Activated CD8-positive, alpha-beta memory T cell treated with anti-CD3 and anti-CD28 coated beads for 1 hour (primary cell): Measurements from ENCODE around the gene CFAP61.

Source experiments
- DNase-seq, 2 donors: peaks; one replicate each; pipeline ENCODE4 v3.0.0-alpha.2; 2020; ENCODE audit warnings: low read depth in 1 of 2; ENCODE audit errors: extremely low read depth in 1 of 2

CFAP61 gene

DNA sequence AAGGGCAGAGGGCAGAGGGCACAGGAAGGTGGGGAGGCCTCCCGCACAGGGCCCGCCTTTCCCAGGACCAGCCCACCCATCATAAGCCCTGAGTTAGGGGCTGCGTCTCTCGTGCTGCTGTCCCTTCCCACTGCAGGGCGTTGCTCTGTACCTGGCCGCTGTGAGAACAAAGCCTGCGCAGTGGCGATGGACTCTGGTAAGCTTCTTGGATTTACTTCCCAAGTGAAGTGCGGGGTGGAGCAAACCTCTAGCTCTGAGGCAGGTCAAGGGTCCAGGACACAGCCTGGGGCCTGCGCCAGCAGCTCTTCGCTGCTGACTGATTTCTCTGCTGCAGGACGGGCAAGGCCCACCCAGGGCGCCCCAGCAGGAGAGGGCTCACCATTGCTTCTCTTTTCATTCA is 339.4 kb downstream of the CFAP61 start:
- DNase-seq, result no peak

GRCh38 chr20:20393207-20394120 is 341.1 kb downstream of the CFAP61 start:
- no peak for DNase-seq

GRCh38 chr20:20395087-20395486 is 342.8 kb downstream of the CFAP61 start:
- DNase-seq, result no peak

- DNase-seq, result no peak
Measured at GRCh38 chr20:20395903-20396568, 343.7 kb downstream of the CFAP61 start.

GRCh38 chr20:20396794-20397193 is 344.5 kb downstream of the CFAP61 start:
- DNase-seq, result no peak

GRCh38 chr20:20398123-20398522 is 345.8 kb downstream of the CFAP61 start:
- no peak for DNase-seq

DNA sequence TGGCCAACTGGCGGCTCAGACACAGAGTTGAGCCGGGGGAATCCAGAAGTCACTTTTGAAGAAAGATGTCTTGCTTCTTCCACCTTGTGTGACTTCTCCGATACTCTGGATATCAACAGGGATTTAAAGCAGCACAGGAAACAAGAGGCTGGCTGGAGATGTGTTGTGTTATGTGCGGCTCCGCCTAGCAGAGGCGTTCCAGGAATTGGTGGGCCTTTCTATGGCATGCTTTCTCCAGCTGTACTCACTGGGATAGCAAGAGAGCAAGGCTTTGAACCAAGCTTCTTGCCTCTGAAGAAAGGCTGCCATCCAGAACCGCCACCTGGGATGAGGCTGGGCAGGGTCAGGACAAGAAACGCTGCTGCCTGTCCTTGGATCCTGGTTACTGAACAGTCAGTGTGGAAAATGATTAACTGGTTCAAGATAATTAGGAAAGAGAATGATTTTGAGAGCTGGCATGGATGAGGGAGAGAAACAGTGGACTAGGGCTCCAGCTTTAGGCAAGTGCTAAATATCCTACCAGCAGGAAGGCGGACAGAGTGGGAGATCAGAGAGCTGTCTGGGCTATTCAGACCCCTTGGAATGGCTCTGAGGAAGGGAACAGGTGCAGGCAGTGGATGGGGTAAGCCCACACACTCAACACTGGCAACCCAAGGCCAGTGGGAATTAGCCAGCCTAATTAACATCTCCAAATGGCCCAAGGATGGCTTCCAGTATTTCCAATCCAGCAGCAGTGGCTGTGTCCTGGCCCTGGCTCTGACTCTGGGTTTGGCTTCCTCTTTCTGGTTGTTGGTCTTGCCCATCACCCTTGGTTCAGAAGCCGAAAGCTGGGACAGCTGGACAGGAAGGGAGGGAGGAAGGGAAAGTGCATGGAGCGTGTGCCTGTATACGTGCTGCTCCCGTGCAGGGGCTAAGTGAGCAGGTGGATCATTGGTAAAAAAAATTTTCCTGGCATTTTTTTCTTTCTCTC is 347.5 kb downstream of the CFAP61 start:
- DNase-seq, result no peak

DNA sequence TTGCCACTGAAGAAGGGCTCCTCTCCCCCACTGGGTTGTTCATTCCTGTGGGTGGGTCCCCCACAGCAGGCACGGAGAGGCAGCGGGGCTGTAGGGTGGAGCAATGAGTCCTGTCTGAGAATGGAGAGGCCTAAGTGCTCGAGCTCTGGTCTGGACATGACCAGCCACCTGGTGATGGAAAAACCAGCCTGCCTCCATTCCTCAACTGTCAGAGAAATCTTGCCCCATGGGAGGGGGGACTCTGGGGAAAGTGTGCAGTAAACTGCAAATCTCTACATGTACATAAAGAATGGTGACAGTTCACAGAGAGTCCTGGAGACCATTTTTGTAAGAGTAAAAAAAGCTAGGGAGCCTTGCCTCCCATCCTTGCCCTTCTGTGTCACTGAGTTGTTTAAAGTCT is 349.7 kb downstream of the CFAP61 start:
- no peak for DNase-seq

DNA sequence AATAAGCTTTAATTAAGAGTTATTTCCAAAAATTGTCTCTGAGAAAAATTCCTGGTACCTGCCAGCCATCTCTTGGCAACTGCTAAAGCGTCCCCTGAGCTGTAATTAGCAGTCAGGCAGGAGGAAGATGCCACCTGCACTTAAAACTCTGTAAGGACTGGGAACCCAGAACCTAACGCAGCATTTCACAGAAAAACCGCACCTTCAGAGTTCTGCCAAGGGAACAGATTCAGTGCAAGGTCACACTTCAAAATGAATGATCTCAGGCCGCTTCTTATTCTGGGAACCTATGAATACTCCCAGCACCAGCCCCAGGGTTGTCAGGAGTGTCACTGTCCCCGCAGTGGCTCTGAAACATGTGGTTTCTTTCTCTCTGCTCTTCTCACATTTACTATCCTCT is 352.3 kb downstream of the CFAP61 start:
- no peak for DNase-seq

- no peak for DNase-seq
Measured at GRCh38 chr20:20405623-20406022, 353.3 kb downstream of the CFAP61 start.

DNA sequence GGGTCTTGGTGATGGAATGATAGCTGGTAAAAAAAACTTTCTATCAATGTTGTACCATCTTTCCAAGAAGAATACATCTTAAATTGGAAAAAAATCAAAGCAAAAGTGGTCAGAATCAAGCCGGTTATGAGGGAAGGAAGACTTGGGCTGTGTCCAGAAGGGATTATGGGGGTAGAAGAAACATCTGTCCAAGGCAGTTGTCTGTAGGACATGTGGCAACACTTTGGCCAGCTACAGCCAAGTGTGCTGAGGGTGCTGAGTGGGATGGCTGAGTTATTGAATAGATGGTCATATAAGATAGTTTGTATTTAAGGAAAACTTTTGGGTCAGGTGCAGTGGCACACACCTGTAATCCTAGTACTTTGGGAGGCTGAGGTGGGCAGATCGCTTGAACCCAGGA is 354.0 kb downstream of the CFAP61 start:
- DNase-seq, result no peak

GRCh38 chr20:20407891-20408805 is 355.8 kb downstream of the CFAP61 start:
- DNase-seq, result no peak

- no peak for DNase-seq
Measured at GRCh38 chr20:20409331-20409730, 357.0 kb downstream of the CFAP61 start.
